ENCODE measurements around the gene ABHD16B. TPM values are rescaled to one million over a fixed set of nuclear protein-coding genes. Genes with fewer than 3 reads are reported as not detected.

ABHD16B gene
- total and polyA plus RNA-seq, 10 of the 15 experiments (the other 5 are each of a cell fraction or from before 2014, with no cell fraction given) = 0.13 TPM; not detected in 9

DNA sequence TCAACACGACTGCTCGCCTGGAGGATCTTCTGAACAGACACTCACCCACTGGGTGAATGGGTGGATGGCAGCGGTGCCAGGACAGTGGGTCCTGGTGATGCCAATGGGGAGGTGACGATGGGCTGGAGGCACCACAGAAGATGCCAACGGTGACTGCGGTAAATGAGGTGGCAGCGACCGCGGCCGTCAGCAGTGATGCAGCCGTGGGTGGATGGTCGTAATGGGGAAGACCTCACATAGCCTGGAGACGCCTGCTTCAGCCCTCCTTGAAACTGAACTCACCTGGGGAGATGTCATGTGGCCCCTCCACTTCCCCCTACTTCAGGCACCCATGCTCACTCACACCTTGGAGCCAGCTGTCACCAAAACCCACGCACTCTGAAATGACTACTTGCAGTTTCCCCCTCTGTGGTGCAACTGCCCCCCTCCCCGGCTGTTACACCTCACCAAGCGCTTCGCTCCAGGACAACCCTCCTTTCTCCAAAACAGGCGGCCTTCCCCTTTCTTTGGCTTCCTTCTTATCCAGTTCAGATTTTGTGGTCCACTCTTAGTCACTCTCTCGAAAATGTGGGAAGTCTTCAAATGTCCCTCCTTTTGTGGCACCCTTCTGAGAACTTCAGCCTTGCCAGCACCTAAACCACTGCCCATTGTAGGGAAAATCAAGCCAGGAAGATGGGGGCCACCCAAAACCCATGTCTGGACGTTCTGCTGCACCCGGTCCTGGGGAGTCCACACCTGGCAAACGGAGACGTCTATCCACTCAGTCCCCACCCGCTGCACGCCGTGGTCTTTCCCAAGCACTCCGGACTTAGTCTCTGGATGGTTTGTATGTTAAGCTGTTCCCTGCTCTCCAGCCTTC is 10.4 kb upstream of the ABHD16B start (continued):
- peak; percentile 29 to 94 for TF ChIP-seq EGR1 (IDR thresholded peaks at IDR 0.05; ENCODE audit: borderline replicate concordance in 1 of 2, low read depth in 2 of 2, low read length in 2 of 2)
- TF ChIP-seq POU2F2 (IDR thresholded peaks at IDR 0.05; ENCODE audit: borderline replicate concordance, low read depth, low read length) = peak; percentile 84; the same call in 2 of the 3 replicates
- TF ChIP-seq ASH2L (IDR thresholded peaks at IDR 0.05; ENCODE audit: borderline replicate concordance, low read depth) = no peak
- peak in 1 of 2 experiments; percentile 81; a peak in 2 of 4 replicates for TF ChIP-seq ETV6 (conservative IDR thresholded peaks at IDR 0.05 in 1 of 2, IDR thresholded peaks at IDR 0.05 in 1 of 2; ENCODE audit: borderline replicate concordance in 1 of 2, low read depth in 1 of 2)
- no peak for TF ChIP-seq HDAC2 (IDR thresholded peaks at IDR 0.05)
- no peak for TF ChIP-seq HDGF (IDR thresholded peaks at IDR 0.05)
- peak; percentile 54; the same call in 1 of the 2 replicates for TF ChIP-seq PML (IDR thresholded peaks at IDR 0.05; ENCODE audit: low read length)
- TF ChIP-seq BCL11A (IDR thresholded peaks at IDR 0.05; ENCODE audit: low read depth, low read length) = peak; percentile 96
- TF ChIP-seq, protein P1, sequence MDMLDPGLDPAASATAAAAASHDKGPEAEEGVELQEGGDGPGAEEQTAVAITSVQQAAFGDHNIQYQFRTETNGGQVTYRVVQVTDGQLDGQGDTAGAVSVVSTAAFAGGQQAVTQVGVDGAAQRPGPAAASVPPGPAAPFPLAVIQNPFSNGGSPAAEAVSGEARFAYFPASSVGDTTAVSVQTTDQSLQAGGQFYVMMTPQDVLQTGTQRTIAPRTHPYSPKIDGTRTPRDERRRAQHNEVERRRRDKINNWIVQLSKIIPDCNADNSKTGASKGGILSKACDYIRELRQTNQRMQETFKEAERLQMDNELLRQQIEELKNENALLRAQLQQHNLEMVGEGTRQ (IDR thresholded peaks at IDR 0.05; ENCODE audit: borderline replicate concordance, low read depth, low read length) = peak; percentile 33; the same call in 1 of the 2 replicates
- TF ChIP-seq IKZF2 (IDR thresholded peaks at IDR 0.05) = peak; percentile 98
- peak; percentile 95 for TF ChIP-seq RUNX3 (IDR thresholded peaks at IDR 0.05; ENCODE audit: low read length)
- peak; percentile 84 for TF ChIP-seq NFIC (IDR thresholded peaks at IDR 0.05; ENCODE audit: low read depth, low read length)
- TF ChIP-seq IRF4 (IDR thresholded peaks at IDR 0.05; ENCODE audit: low read depth, low read length) = peak; percentile 98
- TF ChIP-seq HDAC6 (IDR thresholded peaks at IDR 0.05; ENCODE audit: unreplicated experiment) = no peak
- TF ChIP-seq, protein P2, sequence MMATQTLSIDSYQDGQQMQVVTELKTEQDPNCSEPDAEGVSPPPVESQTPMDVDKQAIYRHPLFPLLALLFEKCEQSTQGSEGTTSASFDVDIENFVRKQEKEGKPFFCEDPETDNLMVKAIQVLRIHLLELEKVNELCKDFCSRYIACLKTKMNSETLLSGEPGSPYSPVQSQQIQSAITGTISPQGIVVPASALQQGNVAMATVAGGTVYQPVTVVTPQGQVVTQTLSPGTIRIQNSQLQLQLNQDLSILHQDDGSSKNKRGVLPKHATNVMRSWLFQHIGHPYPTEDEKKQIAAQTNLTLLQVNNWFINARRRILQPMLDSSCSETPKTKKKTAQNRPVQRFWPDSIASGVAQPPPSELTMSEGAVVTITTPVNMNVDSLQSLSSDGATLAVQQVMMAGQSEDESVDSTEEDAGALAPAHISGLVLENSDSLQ (IDR thresholded peaks at IDR 0.05) = peak; percentile 80
- no peak for TF ChIP-seq RFX5 (IDR thresholded peaks at IDR 0.05; ENCODE audit: low read depth, low read length)
- no peak for TF ChIP-seq HCFC1 (IDR thresholded peaks at IDR 0.05; ENCODE audit: low read length)
- no peak for TF ChIP-seq CEBPB (IDR thresholded peaks at IDR 0.05; ENCODE audit: borderline replicate concordance in 1 of 2, low read depth in 2 of 2, low read length in 2 of 2)
- no peak for TF ChIP-seq NFYA (IDR thresholded peaks at IDR 0.05; ENCODE audit: borderline replicate concordance, low read depth, low read length)
- TF ChIP-seq SPI1 (IDR thresholded peaks at IDR 0.05; ENCODE audit: borderline replicate concordance, insufficient read depth, low read depth, low read length) = peak; percentile 89
- peak; percentile 82 to 89 for TF ChIP-seq BHLHE40 (IDR thresholded peaks at IDR 0.05; ENCODE audit: borderline replicate concordance in 1 of 2, low read depth in 2 of 2, low read length in 1 of 2)
- TF ChIP-seq ESRRA (IDR thresholded peaks at IDR 0.05; ENCODE audit: low read length) = 0 out of 2 replicates have a peak, but pooled peaks have one; percentile 9
- TF ChIP-seq IRF3 (IDR thresholded peaks at IDR 0.05) = no peak; the same call in 1 of the 2 replicates
- peak; percentile 72 for TF ChIP-seq MEF2B (IDR thresholded peaks at IDR 0.05; ENCODE audit: partially characterized antibody, poor library complexity, severe bottlenecking)
